NCI-H526 (cell line): ENCODE results near the gene GPR132.
"Not testable (repeated sequence)": the region's sequence is repeated elsewhere in the genome, so short reads cannot be mapped to it uniquely, and the experiment has no call there.

ENCODE experiments used
- DNase-seq, 2 experiments: peaks; one replicate each; lab custom pipeline; 2025; lab: John Stamatoyannopoulos, UW

The GPR132 gene

DNA sequence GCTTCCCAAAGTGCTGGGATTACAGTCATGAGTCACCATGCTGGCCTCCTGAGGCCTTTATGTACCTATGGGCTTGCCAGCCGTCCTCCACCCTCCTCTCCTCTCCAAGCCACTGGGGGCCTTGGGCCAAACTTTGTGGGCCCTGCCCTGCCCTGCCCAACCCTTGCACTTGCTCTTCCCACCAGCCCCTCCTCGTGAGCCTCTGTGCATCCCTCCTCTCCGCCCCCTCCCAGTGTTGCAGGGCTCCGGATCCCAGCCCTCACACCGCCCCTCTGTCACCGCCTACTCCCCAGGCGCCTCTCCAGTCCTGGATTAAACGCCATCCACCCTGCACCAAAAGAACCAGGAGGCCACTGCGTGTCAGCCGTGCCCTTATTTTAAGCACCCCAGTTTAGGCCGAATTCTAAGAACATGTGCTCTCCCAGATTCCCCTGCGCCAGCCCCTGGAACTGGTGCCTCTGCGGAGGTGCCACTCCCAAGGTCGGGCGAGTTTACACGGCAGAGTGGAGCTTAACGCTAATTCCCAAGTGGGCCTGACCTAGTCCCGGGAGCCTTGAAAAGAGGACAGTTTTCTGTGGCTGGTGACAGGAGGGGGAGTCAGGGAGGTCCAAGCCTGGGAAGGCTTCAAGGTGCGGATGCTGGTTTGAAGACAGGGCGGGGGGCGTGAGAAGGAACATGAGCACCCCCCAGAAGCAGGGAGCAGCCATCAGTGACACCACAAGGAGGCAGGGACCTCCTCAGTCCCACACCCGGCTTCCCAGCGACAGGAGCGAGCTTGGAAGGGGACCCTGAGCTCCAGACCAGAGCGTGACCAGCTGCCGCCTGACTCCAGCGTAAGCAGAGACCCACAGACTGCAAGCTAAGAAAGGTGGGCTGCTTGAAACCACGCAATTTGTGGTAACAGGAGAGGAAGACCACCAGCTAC lies 23.1 kb downstream of the GPR132 start:
- DNase-seq: no peak

DNA sequence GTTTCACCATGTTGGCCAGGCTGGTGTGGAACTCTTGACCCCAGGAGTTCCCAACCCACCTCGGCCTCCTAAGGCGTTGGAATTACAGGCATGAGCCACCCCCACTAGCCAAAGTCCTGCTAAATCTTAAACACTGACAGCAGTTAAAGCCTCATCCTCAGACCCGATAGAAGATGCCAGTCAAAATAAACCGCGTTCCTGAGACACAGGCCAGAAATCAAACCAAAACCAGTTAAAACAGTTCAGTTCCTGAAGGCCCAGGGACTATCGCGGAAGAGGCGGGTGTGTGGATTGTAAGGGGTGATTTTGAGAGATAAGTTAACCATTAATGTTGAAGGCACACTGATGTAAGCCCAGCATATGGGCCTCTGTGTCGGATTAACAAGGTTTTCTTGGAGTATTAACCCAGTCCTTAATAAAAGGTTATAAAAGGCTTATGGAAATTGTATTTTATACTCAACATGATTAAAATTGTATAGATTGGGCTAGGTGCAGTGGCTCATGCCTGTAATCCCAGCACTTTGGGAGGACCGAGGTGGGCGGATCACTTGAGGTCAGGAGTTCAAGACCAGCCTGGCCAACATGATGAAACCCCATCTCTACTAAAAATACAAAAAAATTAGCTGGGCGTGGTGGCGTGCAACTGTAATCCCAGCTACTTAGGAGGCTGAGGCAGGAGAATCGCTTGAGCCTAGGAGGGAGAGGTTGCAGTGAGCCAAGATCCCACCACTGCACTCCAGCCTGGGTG lies 25.6 kb downstream of the GPR132 start:
- no peak for DNase-seq

DNA sequence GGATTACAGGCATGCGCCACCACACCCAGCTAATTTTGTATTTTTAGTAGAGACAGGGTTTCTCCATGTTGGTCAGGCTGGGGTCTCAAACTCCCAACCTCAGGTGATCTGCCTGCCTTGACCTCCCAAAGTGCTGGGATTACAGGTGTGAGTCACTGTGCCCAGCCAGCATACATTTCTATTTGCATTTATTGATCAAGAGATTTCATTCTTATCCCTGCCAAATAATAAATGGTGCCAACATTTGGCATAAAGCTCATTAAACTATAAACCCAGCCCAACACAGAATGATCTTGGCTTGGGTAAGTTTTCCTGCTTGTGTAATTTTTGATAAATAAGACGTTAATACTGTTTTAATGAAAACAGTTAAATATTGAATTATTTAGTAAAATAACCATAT lies 29.6 kb downstream of the GPR132 start:
- not testable (repeated sequence) for DNase-seq

DNA sequence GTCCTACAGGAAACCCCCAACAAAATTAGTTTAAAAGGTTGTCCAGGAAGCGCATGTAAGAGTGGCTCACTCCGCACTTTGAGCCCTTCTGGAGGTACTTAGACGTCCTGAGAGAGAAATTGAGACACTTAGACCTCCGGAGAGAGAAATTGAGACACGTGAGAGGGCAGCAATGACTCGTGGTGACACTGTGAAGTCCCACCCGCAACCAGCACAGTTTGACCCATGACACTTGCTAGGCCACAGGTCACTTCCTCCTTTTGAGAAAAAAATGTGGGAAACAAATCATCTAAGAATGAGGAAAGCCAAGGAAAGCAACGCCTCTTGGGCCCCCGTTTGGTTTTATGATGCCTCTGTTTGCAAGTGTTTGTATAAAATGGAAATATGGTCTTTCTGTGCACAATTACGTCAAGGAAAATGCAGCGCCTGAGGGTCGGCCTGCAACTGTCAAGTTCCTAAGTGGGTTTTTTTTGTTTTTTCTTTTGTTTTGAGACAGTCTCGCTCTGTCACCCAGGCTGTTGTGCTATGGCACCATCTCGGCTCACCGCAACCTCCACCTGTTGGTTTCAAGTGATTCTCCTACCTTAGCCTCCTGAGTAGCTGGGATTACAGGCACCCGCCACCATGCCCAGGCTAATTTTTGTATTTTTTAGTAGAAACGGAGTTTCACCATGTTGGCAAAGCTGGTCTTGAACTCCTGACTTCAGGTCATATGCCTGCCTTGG lies 30.8 kb downstream of the GPR132 start:
- DNase-seq: peak; percentile 55 to 75

DNA sequence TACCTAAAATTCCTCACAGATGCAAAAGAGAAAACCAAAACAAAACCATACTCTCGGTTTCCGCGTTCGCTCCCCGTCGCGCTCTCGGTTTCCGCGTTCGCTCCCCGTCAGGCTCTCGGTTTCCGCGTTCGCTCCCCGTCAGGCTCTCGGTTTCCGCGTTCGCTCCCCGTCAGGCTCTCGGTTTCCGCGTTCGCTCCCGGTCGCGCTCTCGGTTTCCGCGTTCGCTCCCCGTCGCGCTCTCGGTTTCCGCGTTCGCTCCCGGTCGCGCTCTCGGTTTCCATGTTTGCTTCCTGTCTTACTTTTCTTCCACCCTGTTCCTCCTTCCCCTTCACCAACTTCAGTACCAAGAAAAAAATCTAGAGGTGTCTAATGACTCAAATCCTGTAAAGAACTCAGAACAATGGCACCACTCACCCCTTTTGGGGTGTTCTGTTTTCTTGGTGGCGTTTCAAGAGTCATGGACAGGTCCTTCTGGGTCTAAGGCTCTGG lies 31.8 kb downstream of the GPR132 start:
- DNase-seq: not testable (repeated sequence)

DNA sequence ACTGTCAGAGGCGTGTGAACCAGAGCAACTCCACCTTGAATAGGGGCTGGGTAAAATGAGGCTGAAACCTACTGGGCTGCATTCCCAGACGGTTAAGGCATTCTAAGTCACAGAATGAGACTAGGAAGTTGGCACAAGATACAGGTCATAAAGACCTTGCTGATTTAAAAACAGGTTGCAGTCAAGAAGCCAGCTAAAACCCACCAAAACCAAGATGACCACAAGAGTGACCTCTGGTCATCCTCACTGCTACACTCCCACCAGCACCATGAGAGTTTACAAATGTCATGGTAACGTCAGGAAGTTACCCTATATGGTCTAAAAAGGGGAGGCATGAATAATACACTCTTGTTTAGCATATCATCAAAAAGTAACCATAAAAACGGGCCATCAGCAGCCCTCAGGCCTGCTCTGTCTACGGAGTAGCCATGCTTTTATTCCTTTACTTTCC lies 32.8 kb downstream of the GPR132 start:
- not testable (repeated sequence) for DNase-seq

DNA sequence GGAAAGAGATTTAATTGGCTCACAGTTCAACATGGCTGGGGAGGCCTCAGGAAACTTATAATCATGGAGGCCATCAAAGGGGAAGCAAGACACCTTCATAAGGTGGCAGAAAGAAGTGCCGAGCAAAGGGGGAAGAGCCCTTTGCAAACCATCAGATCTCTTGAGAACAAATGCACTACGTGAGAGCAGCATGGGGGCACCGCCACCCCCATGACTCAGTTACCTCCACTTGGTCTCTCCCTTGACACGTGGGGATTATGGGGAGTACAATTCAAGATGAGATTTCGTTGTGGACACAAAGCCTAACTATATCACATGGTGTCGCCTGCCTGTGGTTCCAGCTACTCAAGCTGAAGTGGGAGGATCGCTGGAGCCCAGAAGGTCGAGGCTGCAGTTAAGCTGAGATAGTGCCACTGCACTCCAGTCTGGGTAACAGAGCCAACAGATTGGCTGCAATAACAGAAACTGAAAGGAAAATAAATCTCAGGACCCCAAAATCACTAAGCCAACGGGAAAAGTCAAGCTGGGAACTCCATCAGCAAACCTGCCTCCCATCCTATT lies 34.3 kb downstream of the GPR132 start:
- DNase-seq: no peak

DNA sequence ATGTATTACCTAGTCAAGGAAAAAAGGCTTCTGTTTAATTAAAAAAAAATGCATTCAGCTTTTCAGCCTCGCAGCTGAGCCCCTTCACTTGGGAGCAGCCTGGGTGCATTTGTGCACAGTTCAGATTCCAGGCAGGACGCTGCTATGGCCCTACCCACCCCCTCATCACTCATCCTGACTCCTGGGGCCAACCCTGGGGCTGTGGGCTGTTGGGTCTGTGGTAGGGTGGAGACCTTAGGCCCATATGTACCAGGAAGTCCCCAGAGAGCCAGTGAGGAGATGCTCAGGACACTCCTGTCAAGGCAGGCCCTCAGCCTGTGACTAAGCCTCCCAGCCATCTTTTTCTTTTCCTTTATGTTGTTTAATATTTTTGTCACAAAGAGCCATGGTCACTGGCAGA lies 35.0 kb downstream of the GPR132 start:
- no peak for DNase-seq

DNA sequence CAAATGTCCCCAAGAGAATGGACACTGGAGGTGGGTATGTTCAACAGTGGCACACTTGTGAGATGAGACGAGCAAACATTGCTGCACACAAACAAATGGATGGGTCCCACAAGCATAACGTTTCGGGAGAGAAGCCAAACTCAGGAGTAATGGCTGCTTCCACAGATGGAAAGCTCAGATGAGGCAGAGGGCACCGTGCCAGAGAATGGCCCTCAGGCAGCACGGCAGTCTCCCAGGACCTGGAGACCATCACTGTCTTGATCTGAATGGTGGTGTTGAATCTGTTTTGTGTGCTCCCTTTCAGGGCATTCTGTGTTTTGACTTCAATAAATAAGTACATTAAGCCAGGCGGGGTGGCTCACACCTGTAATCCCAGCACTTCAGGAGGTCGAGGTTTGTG lies 35.8 kb downstream of the GPR132 start:
- no peak for DNase-seq

DNA sequence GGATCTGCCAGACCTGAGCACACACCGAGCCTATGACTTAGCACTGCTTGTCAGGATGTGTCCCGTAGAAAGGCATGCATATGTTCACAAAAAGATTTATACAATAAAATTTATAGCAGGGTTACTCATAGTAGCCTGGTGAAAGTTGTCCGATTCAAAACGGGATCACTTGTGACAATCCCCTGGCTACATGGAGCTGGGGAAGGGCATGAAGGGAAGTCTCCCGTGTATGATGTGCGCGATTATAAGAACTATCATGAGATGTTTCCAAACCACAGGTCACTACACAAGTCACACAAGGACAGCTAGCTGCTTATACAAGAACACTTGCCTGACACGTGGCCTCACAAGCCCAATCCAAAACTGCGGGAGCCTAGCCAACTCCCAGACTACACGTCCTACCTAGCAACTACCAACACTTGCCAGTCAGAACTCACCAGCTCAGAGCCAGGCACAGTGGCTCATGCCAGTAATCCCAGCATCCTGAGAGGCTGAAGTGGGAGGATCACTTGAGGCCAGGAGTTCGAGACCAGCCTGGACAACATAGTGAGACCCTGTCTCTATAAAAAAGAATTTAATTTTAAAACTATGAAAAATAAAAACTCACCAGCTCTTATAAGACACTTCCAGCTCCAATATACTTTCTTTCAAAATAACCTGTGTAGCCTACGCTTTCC lies 36.8 kb downstream of the GPR132 start:
- DNase-seq: no peak

DNA sequence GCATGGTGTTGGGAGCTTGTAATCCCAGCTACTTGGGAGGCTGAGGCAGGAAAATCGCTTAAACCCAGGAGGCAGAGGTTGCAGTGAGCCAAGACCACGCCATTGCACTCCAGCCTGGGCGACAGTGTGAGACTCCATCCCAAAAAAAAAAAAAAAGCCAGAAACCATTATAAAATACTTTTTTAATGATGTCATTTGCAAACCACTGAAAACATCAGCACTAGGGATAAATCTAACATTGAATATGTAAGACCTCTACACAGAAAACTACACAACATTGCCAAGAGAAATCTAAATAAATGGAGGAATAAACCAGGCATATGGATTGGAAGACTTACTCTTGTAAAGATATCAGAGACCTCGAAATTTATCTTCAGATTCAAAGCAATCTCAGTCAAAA lies 37.5 kb downstream of the GPR132 start:
- DNase-seq: not testable (repeated sequence)

DNA sequence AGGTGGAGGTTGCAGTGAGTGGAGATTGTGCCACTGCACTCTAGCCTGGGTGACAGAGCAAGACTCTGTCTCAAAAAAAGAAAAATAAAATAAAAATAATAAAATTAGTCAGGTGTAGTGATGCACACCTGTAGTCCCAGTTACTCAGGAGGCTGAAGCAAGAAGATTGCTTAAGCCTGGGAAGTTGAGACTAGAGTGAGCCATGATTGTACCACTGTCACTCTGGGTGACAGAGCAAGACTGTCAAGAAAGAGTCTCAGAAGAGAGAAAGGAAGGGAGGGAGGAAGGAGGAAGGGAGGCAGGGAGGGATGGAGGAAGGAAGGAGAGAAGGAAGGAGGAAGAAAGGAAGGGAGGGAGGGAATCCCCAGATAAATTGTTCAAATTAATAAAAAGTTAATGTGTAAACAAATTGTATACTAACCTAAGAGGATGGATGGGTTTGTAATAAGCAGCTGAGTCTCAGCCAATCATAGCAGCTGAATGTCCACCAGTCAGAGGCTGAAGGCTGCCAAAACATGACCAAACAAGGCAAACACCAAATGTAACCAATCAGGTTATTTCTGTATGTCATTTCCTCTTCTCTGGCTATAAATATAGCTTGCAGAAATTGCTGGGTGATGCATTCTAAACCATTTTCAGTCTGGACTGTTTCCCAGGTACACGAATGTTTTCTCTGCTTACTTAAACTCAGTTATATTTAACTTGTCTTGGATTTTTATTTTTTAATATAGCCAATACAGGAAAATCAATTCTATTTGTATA lies 38.2 kb downstream of the GPR132 start:
- DNase-seq: no peak

DNA sequence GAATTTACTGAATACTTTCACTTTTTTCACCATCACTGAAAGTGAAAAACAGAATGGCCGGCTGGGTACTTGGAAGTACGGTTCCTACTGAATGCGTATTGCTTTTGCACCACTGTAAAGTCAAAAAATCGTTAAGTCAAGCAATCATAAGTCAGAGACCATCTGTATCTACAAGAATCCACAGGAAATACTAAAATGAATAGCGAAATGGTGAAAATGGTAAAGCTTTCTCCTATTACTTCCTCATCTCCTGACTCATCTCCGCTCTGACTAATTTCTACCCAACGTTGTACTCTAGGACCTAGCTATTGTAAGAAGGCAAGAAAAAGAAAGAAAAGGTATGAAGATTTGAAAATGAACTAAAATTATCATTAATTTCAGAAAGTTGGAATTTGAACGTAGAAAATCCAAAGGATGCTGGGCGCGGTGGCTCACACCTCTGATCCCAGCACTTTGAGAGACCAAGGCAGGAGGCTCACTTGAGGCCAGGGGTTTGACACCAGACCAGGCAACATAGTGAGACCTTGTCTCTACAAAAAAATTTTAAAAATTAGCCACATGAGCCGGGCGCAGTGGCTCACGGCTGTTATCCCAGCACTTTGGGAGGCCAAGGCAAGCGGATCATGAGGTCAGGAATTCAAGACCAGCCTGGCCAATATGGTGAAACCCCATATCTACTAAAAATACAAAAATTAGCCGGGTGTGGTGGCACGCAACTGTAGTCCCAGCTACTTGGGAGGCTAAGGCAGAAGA lies 39.0 kb downstream of the GPR132 start:
- no peak for DNase-seq

DNA sequence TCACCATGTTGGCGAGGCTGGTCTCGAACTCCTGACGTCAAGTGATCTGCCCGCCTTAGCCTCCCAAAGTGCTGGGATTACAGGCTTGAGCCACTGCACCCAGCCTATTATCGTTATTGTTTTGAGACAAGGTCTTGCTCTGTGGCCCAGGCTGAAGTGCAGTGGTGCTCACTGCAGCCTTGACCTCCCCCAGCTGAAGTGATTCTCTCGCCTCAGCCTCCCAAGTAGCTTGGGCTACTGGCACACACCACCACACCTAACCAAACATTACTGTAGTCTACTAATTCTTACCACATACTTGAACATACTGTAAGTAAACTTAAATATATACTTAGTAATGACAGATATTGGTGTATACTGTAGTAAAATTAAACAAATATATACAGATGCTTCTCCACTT lies 39.8 kb downstream of the GPR132 start:
- no peak for DNase-seq

DNA sequence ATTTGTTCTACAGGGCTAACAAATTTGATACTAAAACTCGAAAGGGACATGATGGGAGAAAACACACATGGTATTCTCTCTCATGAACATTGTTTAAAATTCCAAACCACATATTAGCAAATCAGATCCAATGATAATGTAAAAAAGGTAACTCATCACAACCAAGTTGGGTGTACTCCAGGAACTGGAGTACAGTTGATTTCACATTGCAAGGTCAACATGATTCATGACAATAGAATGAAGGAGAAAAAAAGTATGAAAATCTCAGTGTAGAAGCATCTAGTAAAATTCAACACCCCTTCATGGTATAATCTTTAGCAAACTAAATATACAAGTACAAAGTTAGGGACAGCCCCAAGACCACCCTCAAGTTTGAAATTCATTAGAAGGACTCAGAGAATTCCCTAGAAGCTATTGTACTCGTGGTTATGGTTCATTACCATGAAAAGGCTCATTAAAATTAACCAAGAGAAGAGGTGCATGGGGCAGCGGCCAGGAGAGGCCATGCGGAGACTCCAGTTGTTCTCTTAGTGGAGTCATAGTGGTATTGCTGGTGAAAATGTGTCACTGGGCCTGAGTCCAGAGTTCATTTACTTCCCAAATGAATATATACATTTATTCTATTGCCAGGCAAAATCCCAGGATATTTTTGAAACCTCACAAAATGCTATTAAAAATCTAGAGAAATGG lies 41.3 kb downstream of the GPR132 start:
- no peak for DNase-seq

DNA sequence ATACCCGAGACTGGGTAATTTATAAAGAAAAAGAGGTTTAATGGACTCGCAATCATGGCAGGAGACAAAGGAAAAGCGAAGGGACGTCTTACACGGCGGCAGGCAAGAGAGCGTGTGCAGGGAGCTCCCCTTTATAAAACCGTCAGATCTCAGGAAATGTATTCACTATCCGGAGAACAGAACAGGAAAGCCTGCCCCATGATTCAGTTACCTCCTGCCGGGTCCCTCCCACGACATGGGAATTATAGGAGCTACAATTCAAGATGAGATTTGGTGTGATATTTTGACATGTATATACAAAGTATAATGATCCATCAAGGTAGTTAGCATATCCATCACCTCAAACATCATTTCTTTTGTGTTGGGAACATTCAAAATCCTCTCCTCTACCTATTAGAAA lies 42.1 kb downstream of the GPR132 start:
- no peak for DNase-seq

DNA sequence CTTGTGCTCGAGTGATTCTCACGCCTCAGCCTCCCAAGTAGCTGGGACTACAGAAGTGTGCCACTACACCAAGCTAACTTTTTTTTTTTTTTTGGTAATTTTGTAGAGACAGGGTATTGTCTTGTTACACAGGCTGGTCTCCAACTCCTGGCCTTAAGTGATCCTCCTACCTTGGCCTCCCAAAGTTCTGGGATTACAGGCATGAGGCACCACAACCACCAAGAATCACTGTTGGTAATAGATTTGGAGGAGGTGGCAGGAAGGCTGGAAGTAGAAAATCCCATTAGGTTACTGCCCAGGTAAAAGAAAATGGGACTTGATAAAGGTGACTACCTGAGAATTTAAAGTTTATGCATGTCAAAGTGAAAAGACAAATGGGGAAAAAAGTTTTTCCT lies 43.0 kb downstream of the GPR132 start:
- no peak for DNase-seq

DNA sequence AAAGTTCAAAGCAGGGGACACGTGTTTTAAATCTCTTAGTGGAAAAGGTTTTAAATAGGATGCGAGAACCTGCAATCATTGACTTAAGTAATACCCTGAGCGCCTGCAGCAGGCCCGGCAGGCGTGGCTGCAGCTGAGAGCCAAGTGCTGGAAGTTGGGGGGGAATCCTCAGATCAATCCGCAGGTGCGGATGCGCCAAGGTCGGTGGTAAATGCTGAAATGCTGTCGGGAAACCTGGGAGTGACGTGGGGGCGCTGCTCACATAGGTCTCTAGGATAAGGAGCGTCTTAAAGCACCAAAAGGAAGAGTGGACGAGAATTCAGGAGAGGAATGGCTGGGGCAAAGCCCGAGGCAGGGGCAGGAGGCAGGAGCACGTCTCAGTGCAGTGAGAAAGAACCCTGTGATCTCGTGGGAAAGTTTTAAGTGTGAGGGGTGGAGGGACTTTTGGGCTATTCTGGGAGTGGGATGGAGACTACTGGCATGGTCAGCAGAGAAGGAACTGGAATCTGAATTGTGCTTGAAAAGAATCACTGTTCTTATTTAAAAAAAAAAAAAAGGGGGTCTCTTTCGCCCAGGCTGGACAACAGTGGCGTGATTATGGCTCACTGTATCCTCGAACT lies 43.5 kb downstream of the GPR132 start:
- DNase-seq: peak; percentile 66 to 80
